ENCODE results near the gene ALDH1B1.

DNA sequence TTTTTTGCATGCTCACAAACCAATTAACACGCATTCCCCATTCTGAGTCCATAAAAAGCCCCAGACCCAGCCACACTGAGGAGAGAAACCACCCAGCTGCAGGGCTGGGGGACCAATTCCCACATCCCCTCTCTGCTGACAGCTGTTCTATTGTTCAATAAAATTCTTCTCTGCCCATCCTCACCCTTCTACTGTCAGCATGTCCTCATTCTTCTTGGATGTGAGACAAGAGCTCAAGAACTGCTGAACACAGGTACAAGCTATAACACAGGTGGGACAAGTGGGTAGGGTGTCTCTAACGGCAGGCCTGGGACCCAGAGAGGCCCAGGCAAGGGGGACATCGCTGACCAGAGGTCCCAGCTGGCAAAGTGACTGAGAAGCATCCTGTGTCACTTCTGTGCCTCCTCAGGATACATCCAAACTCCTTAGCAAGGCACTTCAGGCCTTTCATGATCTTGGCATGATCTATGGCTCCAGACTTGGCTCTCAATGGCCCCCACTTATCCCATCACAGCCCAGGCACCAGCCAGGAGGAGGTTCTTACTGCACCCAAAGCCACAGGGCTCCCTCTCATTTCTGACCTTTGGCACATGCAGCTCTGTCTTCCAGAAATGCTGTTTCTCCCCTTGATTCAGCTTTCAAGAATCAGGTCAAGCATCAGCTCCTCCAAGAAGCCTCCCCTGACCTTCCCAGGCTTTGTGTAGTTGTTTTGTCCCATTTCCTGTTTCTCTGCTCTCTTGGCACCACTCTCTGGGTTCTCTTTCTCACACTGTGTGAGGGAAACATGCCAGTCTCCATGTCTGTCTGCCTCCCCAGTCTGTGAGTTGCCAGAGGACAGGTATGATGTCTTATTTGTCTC lies 7.3 kb upstream of the ALDH1B1 start:
- TF ChIP-seq POLR2AphosphoS5 (IDR thresholded peaks at IDR 0.05): no peak
- TF ChIP-seq, protein P1, sequence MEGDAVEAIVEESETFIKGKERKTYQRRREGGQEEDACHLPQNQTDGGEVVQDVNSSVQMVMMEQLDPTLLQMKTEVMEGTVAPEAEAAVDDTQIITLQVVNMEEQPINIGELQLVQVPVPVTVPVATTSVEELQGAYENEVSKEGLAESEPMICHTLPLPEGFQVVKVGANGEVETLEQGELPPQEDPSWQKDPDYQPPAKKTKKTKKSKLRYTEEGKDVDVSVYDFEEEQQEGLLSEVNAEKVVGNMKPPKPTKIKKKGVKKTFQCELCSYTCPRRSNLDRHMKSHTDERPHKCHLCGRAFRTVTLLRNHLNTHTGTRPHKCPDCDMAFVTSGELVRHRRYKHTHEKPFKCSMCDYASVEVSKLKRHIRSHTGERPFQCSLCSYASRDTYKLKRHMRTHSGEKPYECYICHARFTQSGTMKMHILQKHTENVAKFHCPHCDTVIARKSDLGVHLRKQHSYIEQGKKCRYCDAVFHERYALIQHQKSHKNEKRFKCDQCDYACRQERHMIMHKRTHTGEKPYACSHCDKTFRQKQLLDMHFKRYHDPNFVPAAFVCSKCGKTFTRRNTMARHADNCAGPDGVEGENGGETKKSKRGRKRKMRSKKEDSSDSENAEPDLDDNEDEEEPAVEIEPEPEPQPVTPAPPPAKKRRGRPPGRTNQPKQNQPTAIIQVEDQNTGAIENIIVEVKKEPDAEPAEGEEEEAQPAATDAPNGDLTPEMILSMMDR (IDR thresholded peaks at IDR 0.05): no peak
- no peak for TF ChIP-seq POLR2A (IDR thresholded peaks at IDR 0.05)

All from sigmoid colon (tissue), 4 donors.